ENCODE results near the gene ZNF792. TPM values are rescaled to one million over a fixed set of nuclear protein-coding genes. Genes with fewer than 3 reads are reported as not detected.

The ZNF792 gene
- total and polyA plus RNA-seq, 2 donors (not counting 1 experiment from before 2014, with no cell fraction given): 3.8 to 11.2 TPM

DNA sequence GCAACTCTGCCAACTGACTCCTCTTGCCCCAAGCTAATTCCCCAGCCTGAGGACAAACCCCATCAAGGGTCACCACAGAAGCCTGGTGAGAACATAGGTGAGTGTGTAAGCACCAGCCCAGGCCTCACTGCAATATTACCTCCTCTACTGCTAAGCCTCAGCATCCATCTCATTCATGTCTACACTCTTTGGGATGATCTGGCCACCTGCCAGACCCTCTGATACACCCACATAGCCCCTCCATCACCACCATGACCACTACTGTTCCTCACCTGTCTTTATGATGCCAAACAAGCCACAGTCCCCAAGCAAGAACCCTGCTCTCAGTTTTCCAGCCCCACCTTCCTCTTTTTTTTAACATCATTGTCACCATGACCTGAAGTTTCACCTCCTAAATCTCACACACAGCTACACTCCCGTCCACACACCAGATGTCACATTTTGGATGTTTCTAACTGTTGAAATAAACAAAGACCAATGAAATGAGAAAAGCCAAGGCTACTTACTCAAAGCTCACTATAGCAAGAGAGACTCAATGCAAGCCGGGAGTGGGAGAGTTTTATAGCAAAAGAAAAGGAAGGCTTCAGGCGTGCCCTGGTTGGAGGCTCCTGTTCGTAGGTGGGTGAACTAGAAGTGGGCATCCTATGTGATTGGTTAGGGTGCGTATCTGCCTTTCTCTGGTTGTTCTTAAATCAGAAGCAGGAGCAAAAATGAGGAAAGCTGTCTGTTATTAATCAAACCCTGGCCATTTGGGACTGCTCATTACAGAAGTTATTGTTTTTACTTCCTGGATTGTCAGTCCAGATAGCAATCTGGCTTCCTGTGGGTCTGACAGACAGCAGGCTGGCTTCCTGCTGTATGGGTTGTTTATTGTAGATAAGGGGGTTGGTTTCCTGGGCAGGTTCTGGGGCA, 2.0 kb downstream of the ZNF792 start:
- ChIA-PET POLR2A (no interaction called here), CTCF (interaction anchor here (0.5 to 3.5 kb wide), 2 partner anchors 11 to 1215 kb away, joined by 3 to 12 read pairs; no protein-coding TSS in a partner anchor)
- intact Hi-C loops (cut with micrococcal nuclease): no loop called here
- Histone ChIP-seq H3K27ac (ENCODE audit: low read length in 2 of 2) (peak overlapping the region in 1 of 2 donors; percentile 14), H2AFZ (ENCODE audit: insufficient read depth, low read depth, low read length, poor library complexity, severe bottlenecking) (no peak overlapping the region), H3K9me3 (ENCODE audit: control extremely low read depth in 1 of 3, control insufficient read depth in 2 of 3, insufficient read depth in 1 of 3, low read length in 2 of 3) (peaks cover 0 to 61% (median 33%) of the 10 kb centered on the region in 3 donors), H3K4me1 (ENCODE audit: control insufficient read depth in 2 of 2, insufficient read depth in 2 of 2, low read length in 2 of 2) (peaks cover 17 to 20% of the 10 kb centered on the region in 2 donors), H4K20me1 (ENCODE audit: control insufficient read depth, insufficient read depth, low read length, poor library complexity, severe bottlenecking) (no peaks in the 10 kb centered on the region), H3K27me3 (replicated peaks in 1 of 4; ENCODE audit: control extremely low read depth in 1 of 4, control insufficient read depth in 3 of 4, insufficient read depth in 4 of 4, low read length in 3 of 4) (no peaks in the 10 kb centered on the region), H3K79me2 (ENCODE audit: control insufficient read depth, insufficient read depth, low read length) (peaks cover 33% of the 10 kb centered on the region), H3K36me3 (replicated peaks in 1 of 2; ENCODE audit: control extremely low read depth in 1 of 2, control insufficient read depth in 1 of 2, extremely low read depth in 1 of 2, insufficient read depth in 2 of 2, low read length in 1 of 2) (peaks cover 13 to 38% of the 10 kb centered on the region in 2 experiments), H3K4me3 (ENCODE audit: control extremely low read depth in 1 of 5, extremely low read depth in 1 of 5, insufficient read depth in 1 of 5, low read depth in 2 of 5, low read length in 4 of 5) (peak overlapping the region in 3 of 5 experiments; percentile 75 to 86 (median 82)), H3K4me2 (replicated peaks; ENCODE audit: low read depth, low read length, poor library complexity, severe bottlenecking) (peak overlapping the region; percentile 97), H3K9ac (ENCODE audit: low read length) (peak overlapping the region; percentile 92)
- H3K27me3 Mint-ChIP-seq: no peaks in the 10 kb centered on the region
- H3K4me1 Mint-ChIP-seq: peaks cover 29% of the 10 kb centered on the region
- TF ChIP-seq EZH2 (IDR thresholded peaks at IDR 0.05; ENCODE audit: borderline replicate concordance, insufficient read depth, low read depth, low read length, poor library complexity, severe bottlenecking): no peak
- no peak for TF ChIP-seq CTCF (IDR thresholded peaks at IDR 0.05)
- H3K4me3 Mint-ChIP-seq: peak overlapping the region; percentile 90
- H3K27ac Mint-ChIP-seq: peak overlapping the region; percentile 27
- peaks cover 15% of the 10 kb centered on the region for H3K9me3 Mint-ChIP-seq (ENCODE audit: insufficient read depth)
- 79% methylated on average over 4 of the region's 5 CpGs for WGBS (ENCODE audit: insufficient coverage)
- DNase-seq (no peak), ATAC-seq (ENCODE audit: low read depth) (no peak)

Measured in B cell (primary cell).